Epithelial cell of esophagus (primary cell): Measurements from ENCODE around the gene MGST2.

Source experiments
- DNase-seq: peaks from one replicate; pipeline ENCODE4 v3.0.0; 2010; ENCODE audit warnings: low read depth
- H3K4me3 ChIP-seq: 2 replicates; pipeline ENCODE4 v1.5.1; 2011; ENCODE audit warnings: mild to moderate bottlenecking, low read length, control low read depth
- CTCF ChIP-seq: IDR thresholded peaks from 2 replicates; pipeline ENCODE4 v1.5.1; 2011; ENCODE audit warnings: low read depth, mild to moderate bottlenecking, low read length, control low read depth, inconsistent platforms; ENCODE audit not compliant: insufficient read depth; ENCODE audit errors: missing control alignments

Gene MGST2

GRCh38 chr4:139669890-139670289, 4.3 kb downstream of the MGST2 start:
- no peak for DNase-seq
- no peak for TF ChIP-seq CTCF
- no peak overlapping the region for H3K4me3 ChIP-seq

GRCh38 chr4:139670775-139671174, 5.2 kb downstream of the MGST2 start:
- no peak for DNase-seq
- no peak overlapping the region for H3K4me3 ChIP-seq
- no peak for TF ChIP-seq CTCF

- TF ChIP-seq CTCF: no peak
- no peak for DNase-seq
- H3K4me3 ChIP-seq: no peak overlapping the region
Observed at GRCh38 chr4:139672215-139672614, 6.6 kb downstream of the MGST2 start.

DNA sequence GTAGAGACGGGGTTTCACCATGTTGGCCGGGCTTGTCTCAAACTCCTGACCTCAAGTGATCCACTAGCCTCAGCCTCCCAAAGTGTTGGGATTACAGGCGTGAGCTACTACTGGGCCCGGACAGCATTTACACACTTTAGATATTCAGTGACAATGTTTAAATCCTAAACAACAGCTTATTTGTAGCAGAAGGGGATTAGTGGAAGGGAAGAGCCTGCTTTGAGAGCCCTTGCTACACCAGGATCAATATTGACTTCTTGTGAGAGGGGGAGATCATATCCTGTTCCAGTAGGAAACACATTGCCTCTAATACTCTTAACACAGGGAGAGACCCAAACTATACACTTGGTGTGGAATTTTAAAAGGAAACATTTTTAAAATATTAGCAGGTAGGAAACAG, 7.1 kb downstream of the MGST2 start:
- no peak for DNase-seq
- H3K4me3 ChIP-seq: no peak overlapping the region
- no peak for TF ChIP-seq CTCF

DNA sequence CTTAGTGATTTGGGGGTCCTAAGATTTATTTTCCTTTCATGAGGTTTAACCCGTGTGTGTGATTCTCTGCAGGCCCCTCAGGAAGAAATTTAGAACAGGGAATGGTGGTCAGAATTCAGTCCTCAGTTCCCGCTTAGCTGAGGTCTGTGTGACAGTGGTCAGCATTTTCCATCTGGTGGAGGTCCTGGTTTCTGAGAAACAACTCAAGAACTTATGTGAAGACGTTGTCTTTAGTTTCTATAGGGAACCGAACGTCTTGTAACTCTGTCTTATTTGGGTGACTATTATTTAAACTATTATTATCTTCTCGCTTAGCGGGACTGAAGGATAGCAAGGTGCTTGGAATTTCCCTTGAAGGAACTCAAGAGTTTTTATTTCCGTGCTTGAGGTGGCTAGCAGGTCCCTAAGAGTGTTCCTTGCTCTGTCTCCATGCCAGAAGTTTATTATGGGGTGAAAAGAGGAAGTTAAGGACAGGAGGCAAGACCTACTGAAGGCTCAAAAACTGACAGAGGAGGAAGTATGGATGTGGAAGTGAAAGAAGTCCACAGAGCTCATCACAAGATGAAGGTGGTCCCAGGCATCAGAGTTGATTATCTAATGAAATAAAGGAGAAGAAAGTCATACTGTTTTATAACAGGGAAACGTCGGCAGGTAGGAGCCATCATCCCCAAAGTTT, 9.4 kb downstream of the MGST2 start:
- no peak overlapping the region for H3K4me3 ChIP-seq
- DNase-seq: no peak
- no peak for TF ChIP-seq CTCF

- no peak overlapping the region for H3K4me3 ChIP-seq
- TF ChIP-seq CTCF: no peak
- peak; percentile 70 for DNase-seq
Observed at GRCh38 chr4:139675651-139676050, 10.0 kb downstream of the MGST2 start.

DNA sequence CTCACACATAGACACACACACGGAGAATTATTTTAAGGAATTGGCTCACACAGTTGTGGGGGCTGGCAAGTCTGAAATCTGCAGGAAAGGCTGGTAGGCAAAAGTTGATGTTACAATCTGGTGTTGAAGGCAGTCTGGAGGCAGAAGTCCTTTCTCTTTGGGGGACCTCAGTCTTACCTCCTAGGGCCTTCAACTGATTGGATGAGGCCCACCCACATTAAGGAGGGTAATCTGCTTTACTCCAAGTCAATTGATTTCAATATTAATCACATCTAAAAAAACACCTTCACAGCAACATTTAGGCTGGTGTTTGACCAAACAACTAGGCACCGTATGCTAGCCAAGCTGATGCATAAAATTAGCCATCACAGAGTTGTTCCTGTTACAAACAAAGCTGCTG, 10.7 kb downstream of the MGST2 start:
- no peak for TF ChIP-seq CTCF
- no peak overlapping the region for H3K4me3 ChIP-seq
- DNase-seq: no peak
